Adipose tissue (tissue), 3 donors: ENCODE measurements around the gene VEGFB. TPM values are rescaled to one million over a fixed set of nuclear protein-coding genes. Genes with fewer than 3 reads are reported as not detected.

Experiments used
- H3K27ac ChIP-seq: one replicate; pipeline ENCODE4 v1.5.1; 2013; ENCODE audit warnings: low read depth, low read length
- WGBS, 3 donors: extraction: QIAGEN DNeasy Blood & Tissue Kit; methylation state at CpG; one replicate each; pipeline ENCODE4 v1.1.7; 2013; 5-methylcytosine and 5-hydroxymethylcytosine counted together
- polyA plus RNA-seq, 3 donors: library from polyadenylated mRNA; stranded (reverse); fragments of 200-250 nt; gene quantifications; one replicate each; pipeline ENCODE4 v1.2.3, GENCODE V29; 2013
- donor health status: healthy with polysubstance abuse.
- donor health status: Bipolar disorder and iron deficiency.
- donor health status: healthy.

The VEGFB gene
- polyA plus RNA-seq, 3 donors: 53.2 to 327 (median 249) TPM

DNA sequence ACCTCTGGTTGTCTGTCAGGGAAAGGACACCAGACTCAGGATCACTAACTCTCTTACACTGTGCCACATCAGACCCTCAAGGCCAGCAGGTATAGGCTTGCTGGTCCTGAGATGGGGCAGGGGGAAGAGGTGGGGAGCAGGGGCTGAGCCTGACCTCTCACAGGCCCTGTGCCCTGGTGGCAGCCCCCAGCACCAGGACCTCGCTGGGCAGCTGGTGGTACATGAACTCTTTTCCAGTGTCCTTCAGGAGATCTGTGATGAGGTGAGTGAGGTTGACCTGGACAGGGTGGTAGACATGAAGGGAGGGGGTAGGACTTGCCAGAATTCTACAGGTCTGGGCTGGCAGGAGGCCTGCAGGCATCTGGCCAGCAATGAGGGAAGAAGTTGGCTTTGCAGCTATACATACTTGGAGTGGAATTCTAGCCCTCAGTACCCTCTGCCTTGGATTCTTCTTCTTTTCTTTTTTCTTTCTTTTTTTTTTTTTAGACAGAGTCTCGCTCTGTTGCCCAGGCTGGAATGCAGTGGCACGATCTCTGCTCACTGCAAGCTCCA lies 6.9 kb upstream of the VEGFB start:
- H3K27ac ChIP-seq: no peak overlapping the region
- 51 to 92% (median 84%) methylated on average over 2 to 3 of the region's 3 CpGs for WGBS, 3 donors

DNA sequence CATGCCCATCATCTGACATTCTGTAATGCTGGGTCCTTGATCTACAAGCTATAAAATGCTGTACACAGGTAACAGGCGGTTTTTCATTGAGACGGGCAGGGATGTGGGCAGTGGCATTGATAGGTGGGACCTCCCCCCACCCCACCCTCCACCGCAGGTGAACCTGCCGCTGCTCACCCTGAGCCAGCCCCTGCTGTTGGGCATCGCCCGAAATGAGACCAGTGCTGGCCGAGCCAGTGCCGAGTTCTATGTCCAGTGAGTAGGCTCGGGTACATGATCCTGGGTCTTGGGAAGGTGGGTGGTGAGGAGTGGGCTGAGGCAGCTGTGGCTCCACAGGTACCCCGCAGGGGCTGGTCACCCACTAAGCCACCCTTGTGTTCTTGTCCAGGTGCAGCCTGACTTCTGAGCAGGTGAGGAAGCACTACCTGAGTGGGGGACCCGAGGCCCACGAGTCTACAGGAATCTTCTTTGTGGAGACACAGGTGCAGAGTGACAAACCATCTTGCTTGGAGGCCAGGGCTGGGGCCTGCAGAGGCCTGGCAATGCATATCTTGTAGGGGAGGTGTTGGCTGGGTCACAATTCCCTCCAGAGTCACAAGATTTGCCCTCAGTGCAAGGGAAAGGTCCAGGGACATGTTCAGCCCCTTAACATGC lies 5.2 kb upstream of the VEGFB start:
- 78 to 91% (median 89%) methylated on average over 12 of the region's 12 CpGs for WGBS, 3 donors
- H3K27ac ChIP-seq: no peak overlapping the region

DNA sequence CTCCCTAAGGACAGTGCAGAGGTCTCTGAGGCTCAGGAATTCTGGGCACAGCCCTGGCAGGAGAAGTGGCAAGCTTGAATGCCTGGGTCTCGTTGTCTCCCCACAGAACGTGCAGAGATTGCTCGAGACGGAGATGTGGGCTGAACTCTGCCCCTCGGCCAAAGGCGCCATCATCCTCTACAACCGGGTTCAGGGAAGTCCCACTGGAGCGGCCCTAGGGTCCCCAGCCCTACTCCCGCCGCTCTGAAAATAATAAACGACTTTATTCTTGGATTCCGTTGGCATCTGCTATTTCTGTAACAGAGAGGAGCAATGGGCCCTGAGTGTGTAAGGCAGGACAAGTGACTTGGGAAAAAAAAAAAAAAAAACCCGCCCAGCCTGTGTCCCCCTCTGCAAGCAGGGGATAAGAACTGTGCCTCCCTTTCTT lies 4.6 kb upstream of the VEGFB start:
- 28 to 42% (median 34%) methylated on average over 13 of the region's 13 CpGs for WGBS, 3 donors
- H3K27ac ChIP-seq: no peak overlapping the region

DNA sequence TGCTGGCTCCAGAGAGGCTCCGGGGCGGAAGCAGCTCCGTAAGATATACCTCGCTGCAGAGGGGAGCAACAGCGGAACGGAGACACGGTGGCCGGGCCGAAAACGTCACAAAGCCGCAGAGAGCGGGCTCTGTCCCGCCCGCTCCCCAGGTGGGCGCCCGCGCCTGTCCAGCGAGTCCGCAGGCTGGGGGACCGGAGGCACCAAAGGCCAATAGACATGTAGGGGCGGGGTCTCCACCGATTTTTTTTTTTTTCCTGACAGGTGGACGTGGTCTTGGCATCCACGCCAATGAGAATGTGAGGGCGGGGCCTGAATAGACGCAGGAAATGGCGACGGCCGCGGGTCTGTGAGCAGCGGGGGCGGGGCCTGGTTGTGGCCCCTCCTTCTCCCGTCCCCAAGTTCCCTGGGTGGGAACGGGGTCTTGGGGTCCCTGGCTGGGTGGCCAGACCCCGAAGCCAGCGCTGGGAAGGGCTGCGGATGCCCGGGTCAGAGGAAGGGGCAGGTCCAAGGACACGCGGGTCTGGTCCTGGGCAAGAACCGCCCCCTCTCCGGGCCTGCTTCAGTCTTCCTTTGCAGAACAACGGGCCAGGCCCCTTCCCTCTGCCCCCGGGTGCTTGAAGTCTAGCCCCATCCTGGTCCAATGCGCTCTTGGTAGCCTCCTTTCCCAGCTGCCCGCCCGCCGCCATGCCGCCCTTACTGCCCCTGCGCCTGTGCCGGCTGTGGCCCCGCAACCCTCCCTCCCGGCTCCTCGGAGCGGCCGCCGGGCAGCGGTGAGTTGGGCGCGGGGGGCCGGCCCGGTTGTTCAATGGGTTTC lies 4.0 kb upstream of the VEGFB start, which contains the start of gene DNAJC4:
Gene DNAJC4 (plus strand): TSS at position 378 of the 814 bp plus-strand sequence. CDS start 307 bp downstream, at position 685.
- H3K27ac ChIP-seq: peak within 1 kb of the TSS; percentile 78
- WGBS, 3 donors: 0% methylated on average over 51 to 62 of the region's 62 CpGs

DNA sequence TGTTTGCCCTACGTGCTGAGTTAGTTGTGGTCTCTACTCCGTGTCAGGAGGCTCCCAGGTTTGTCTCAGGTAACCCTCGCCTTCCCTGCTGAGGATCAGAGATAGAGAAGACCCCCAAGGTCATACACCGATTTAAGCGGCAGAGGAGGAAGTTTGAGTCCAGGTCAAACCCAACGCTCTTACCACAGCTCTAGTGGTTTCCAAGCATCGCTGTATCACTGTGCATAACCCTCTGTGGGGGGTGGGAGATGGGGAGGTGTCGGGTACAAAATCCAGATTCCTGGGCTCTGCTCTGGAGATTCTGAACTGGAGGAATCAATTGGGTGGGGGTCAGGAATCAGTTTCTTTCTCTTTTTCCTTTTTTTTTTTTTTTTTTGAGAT lies 3.4 kb upstream of the VEGFB start:
- WGBS, 3 donors: 4 to 11% (median 10%) methylated on average over 8 of the region's 8 CpGs
- peak overlapping the region; percentile 78 for H3K27ac ChIP-seq

DNA sequence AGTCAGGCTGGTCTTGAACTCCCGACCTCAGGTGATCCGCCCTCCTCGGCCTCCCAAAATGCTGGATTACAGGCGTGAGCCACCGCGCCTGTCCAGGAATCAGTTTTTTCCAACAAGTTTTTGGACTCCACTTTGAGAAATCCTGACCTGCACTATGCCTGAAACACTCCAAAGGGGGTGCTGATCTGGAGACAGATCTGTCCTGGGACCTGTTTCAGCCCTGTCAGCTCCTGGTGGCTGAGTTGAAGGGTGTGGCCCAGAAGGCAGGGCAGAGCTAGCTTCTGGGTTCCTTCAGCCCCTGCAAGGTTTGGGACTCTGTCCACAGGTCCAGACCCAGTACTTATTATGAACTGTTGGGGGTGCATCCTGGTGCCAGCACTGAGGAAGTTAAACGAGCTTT lies 2.8 kb upstream of the VEGFB start:
- H3K27ac ChIP-seq: no peak overlapping the region

DNA sequence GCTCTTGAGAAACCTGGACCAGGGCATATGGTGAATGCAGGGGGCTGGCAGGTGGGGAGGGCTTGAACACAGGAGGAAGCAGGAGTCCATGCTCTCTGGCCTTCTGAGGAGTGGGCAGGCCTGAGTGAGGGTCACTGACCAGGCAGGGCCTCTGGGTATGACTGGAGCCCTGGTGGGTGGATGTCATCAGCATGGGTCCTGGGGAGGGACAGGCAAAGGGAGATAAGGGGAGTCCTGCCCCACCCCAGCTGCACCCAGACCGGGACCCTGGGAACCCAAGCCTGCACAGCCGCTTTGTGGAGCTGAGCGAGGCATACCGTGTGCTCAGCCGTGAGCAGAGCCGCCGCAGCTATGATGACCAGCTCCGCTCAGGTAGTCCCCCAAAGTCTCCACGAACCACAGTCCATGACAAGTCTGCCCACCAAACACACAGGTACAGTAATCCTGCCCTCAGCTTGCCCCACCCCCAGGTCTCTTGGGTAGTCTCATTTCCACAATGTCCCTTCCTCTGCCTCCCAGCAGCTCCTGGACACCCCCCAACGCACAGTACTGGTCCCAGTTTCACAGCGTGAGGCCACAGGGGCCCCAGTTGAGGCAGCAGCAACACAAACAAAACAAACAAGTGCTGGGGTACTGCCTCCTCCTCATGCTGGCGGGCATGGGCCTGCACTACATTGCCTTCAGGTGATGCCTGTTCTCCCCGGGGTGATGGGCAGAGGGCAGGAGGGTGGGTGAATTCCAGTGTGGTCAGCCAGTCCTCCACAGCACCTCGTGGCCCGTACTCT lies 2.0 kb upstream of the VEGFB start:
- H3K27ac ChIP-seq: no peak overlapping the region
- 86 to 91% (median 87%) methylated on average over 15 of the region's 15 CpGs for WGBS, 3 donors

More for the DNA sequence above, 2.8 kb upstream of the VEGFB start:
- WGBS, 3 donors: 87 to 91% (median 90%) methylated on average over 7 of the region's 7 CpGs

DNA sequence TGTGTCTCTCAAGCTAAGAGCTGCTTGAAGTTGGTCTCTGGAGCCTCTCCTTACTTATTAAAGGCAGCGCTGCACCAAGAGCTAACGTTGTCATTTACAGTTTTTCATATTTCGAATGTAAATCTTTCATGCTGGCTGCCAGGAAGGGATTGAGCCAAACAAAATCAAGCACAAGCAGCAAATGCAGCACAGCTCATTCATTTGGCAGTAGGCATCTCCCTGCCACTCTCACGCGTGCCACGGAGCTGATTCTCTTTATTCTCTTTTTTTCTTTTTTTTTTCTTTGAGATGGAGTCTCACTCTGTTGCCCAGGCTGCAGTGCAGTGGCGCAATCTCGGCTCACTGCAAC lies 1.4 kb upstream of the VEGFB start:
- WGBS, 3 donors: 84 to 89% (median 86%) methylated on average over 8 of the region's 8 CpGs
- H3K27ac ChIP-seq: no peak overlapping the region

DNA sequence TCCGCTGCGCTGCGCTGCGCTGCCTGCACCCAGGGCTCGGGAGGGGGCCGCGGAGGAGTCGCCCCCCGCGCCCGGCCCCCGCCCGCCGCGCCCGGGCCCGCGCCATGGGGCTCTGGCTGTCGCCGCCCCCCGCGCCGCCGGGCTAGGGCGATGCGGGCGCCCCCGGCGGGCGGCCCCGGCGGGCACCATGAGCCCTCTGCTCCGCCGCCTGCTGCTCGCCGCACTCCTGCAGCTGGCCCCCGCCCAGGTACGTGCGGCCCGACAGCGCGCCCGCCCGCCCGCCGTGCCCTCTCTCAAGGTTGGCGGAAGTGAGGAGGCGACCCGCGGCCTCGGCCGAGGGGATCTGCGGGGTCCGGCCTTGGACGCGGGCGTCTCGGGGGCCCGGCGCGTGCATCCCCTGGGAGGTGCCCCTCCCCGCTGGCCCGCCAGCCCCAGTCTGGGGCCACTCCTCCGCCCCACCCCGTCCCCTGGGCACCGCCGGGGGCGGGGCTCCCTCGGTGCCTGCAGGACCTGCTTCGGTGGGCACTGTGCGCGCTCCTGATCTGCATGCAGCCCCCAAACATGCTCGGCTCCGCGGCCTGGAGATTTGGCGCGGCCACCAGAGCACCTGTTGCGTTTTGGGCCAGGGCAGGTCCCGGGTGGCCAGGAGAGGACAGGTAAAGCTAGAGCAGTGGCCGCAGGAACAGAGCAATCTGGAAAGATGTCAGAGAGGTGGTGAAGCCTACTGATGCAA lies 429 bp downstream of the VEGFB start:
- 1 to 2% (median 2%) methylated on average over 42 to 80 of the region's 80 CpGs for WGBS, 3 donors

DNA sequence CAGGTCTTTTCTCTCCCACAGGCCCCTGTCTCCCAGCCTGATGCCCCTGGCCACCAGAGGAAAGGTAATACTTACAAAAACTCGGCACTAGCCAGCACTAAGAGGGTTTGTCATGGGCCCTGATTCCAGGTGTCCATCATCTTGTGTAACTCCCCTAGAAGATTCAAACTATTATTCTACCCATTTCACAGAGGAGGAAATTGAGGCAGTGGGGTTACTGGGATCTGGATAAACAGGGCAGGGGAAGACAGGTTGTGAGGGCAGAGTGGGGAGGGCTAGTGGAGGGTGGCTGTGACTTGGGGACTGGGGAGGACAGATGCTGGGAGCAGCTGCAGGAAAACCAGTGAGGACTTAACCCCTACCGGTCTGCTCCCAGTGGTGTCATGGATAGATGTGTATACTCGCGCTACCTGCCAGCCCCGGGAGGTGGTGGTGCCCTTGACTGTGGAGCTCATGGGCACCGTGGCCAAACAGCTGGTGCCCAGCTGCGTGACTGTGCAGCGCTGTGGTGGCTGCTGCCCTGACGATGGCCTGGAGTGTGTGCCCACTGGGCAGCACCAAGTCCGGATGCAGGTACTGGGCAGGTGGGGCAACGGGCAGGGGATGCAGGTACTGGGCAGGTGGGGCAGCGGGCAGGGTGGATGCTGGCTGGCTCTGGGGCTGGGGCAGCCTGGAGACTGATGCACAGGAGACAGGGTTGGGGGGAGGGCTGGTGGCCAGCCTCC lies 1.2 kb downstream of the VEGFB start:
- WGBS, 3 donors: 39 to 87% (median 77%) methylated on average over 11 to 12 of the region's 12 CpGs
- H3K27ac ChIP-seq: no peak overlapping the region

More for the DNA sequence above, 429 bp downstream of the VEGFB start:
- no peak overlapping the region for H3K27ac ChIP-seq

DNA sequence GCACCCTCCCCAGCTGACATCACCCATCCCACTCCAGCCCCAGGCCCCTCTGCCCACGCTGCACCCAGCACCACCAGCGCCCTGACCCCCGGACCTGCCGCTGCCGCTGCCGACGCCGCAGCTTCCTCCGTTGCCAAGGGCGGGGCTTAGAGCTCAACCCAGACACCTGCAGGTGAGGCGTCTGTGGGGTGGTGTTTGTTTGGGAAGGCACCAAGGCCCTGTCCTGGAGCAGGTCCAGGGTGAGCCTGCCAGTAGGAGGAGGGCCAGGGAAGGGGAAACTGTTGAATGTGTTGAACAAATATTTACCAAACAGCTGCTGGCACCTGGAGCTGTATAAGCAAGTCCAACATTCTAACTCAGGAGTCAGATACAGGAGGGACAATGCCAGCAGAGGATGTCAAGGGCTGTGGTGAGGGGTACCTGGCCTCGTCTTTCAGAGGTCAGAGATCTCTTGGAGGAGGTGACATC lies 3.1 kb downstream of the VEGFB start:
- H3K27ac ChIP-seq: no peak overlapping the region
- 26 to 82% (median 71%) methylated on average over 12 of the region's 12 CpGs for WGBS, 3 donors

DNA sequence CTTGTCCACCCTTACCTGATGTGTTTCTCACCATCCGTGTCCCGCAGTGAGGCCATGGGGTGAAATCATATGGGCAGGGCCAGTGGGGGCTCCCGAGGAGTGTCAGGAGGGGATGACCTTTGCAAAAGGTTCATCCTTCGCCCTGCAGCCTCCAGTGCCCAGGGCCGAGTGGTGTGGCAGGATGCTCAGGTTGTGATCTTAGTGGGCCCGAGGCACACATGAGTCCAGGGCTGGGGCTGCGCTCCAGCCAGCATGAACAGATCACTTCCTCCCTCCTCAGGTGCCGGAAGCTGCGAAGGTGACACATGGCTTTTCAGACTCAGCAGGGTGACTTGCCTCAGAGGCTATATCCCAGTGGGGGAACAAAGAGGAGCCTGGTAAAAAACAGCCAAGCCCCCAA lies 3.7 kb downstream of the VEGFB start:
- H3K27ac ChIP-seq: no peak overlapping the region
- WGBS, 3 donors: 60 to 90% (median 81%) methylated on average over 9 of the region's 9 CpGs

DNA sequence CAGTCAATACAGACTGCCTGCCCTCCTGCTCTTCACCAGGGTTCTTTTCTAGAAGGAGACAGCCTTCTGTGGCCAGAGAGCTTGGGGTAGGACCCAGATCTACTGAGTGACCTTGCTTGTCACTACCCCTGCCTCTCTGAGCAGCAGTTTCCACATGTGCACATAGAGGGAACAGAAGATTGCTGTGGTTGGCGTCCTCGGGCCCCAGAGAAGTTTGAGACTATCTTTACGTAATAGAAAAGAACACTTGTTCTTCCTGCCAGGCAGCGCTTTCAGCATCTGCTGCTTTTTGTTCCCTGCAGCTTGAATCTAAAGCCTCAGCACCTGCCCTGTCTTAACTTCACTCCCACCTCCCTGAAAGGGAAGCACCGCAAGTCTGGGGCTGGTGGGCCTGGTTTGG lies 4.6 kb downstream of the VEGFB start:
- peak overlapping the region; percentile 49 for H3K27ac ChIP-seq
- 52 to 63% (median 60%) methylated on average over 5 of the region's 5 CpGs for WGBS, 3 donors

DNA sequence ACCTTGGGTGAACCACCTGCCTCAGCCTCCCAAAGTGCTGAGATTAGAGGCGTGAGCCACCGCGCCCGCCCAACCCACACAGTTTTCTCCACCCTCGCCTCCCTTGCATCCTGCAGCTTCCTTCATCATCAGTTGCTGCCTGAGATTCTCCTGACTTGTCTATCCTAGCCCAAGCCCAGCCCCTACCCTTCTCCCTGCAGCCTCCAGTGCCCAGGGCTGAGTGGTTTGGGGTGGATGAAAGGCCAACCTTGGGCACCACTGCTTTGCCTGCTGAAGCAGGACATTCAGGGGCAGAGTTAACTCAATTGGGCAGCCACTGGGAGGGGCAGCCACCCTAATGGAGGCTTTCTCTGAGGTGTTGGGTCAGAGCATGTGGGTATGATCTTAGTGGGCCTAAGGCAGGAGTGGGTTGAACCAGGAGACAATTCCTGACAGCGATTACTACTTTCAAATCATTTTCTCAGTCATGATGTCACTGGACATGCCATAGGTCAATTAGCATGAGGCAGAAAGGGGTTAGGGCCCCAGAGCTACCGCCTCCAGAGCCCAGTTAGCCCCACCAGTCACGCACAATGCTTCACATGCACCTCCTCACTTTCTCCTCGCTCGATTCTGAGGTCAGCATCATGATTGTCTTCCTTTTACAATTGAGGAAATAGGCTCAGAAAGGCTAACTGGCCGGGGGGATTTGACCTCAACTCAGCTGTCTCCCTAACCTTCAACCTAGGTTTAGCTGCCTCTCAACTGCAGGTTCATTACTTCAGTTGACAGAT lies 5.5 kb downstream of the VEGFB start:
- peak overlapping the region; percentile 94 for H3K27ac ChIP-seq
- 62 to 70% (median 68%) methylated on average over 11 of the region's 11 CpGs for WGBS, 3 donors

DNA sequence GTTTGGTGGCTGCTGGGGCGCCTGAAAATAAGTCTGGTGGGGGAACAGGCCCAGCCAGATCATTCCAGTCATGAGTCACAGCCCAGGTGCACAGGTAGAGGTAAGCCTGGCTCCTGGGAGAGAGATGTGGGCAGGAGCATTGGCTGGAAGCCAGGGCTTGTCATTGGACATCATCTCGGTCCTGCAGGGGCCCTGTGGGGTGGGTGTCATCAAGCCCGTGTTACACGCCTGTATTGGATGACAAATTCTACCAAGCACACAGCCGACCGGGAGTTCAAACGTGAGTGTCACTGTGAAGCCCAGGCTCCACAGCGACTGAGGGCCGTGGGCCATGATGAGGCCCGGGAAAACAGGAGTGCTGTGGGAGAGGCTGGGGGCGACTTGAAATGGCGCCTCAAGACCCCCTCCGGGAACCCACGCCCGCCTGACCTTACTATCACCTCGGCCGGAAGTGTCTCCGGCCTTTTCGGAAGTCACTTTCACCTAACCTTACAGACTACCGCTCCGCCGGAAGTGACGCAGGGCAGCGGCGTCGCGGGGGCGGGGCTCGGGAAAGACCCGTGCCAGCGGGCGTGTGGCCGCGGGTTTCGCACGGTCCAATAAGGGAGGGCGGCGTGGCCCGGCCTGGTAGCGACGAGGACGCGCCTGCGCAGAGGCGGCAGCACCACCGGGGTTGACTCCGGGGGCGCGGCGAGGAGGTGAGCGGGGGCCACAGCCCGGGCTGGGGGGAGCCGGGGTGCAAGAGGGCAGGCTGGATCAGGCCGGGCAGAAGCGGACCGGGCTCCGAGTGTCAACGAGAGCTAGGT lies 6.3 kb downstream of the VEGFB start, which contains the start of gene FKBP2:
Gene FKBP2 (plus strand): TSS at position 661 of the 806 bp plus-strand sequence. CDS start 1,293 bp downstream, outside the sequence.
- H3K27ac ChIP-seq: peak within 1 kb of the TSS; percentile 94
- 1 to 2% (median 1%) methylated on average over 58 of the region's 58 CpGs for WGBS, 3 donors

DNA sequence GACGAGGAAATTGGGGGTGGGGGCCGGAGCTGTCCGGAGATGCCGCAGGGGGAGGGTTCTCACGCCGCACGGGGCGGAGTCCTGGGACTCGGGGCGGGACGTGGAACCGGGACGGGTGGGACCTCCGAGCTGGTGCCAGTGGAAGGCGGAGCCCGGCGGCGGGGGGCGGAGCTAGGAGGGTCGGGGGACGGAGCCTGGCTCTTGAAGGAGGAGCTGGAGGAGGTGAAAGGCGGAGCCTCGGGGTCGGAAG lies 6.8 kb downstream of the VEGFB start:
- 1% methylated on average over 20 to 24 of the region's 24 CpGs for WGBS, 3 donors
- H3K27ac ChIP-seq: peak overlapping the region; percentile 79
